LoVo (cell line): ENCODE results near the gene ZNF212.
"Not testable (repeated sequence)": the region's sequence is repeated elsewhere in the genome, so short reads cannot be mapped to it uniquely, and the experiment has no call there.

ENCODE experiments used
- DNase-seq: peaks from one replicate; pipeline ENCODE4 v3.0.0-alpha.2; 2016; ENCODE audit warnings: low spot score

The ZNF212 gene

GRCh38 chr7:149253665-149254064 lies 14.2 kb downstream of the ZNF212 start:
- DNase-seq = no peak

GRCh38 chr7:149254181-149254858 lies 14.9 kb downstream of the ZNF212 start:
- DNase-seq = no peak

- DNase-seq = no peak
Measured at GRCh38 chr7:149255174-149255573, 15.7 kb downstream of the ZNF212 start.

- DNase-seq = no peak
Measured at GRCh38 chr7:149256568-149256967, 17.1 kb downstream of the ZNF212 start.

GRCh38 chr7:149257146-149257545 lies 17.7 kb downstream of the ZNF212 start:
- DNase-seq = no peak

- DNase-seq = peak; percentile 14
Measured at GRCh38 chr7:149261316-149261828, 21.9 kb downstream of the ZNF212 start.

GRCh38 chr7:149261829-149262617 lies 22.6 kb downstream of the ZNF212 start, which contains the start of gene ZNF783:
Gene ZNF783 (plus strand): TSS chr7:149262196. CDS start chr7:149262334, 138 bp downstream.
- DNase-seq = peak; percentile 97

GRCh38 chr7:149266451-149266850 lies 27.0 kb downstream of the ZNF212 start:
- no peak for DNase-seq

GRCh38 chr7:149267733-149268132 lies 28.3 kb downstream of the ZNF212 start:
- DNase-seq = no peak

- DNase-seq = not testable (repeated sequence)
Measured at GRCh38 chr7:149274424-149274823, 35.0 kb downstream of the ZNF212 start.

GRCh38 chr7:149277871-149278270 lies 38.4 kb downstream of the ZNF212 start:
- DNase-seq = no peak

GRCh38 chr7:149278396-149278795 lies 38.9 kb downstream of the ZNF212 start:
- no peak for DNase-seq

- no peak for DNase-seq
Measured at GRCh38 chr7:149279111-149279743, 39.8 kb downstream of the ZNF212 start.

GRCh38 chr7:149280151-149280550 lies 40.7 kb downstream of the ZNF212 start:
- DNase-seq = no peak

- no peak for DNase-seq
Measured at GRCh38 chr7:149280661-149281507, 41.4 kb downstream of the ZNF212 start.

- no peak for DNase-seq
Measured at GRCh38 chr7:149281508-149282330, 42.3 kb downstream of the ZNF212 start.

- DNase-seq = no peak
Measured at GRCh38 chr7:149282331-149282655, 42.8 kb downstream of the ZNF212 start.

GRCh38 chr7:149283321-149283720 lies 43.9 kb downstream of the ZNF212 start:
- DNase-seq = no peak

GRCh38 chr7:149284343-149284742 lies 44.9 kb downstream of the ZNF212 start:
- no peak for DNase-seq

- peak; percentile 99 for DNase-seq
Measured at GRCh38 chr7:149284850-149285585, 45.6 kb downstream of the ZNF212 start.
